ENCODE results near the gene KLHL24. TPM values are rescaled to one million over a fixed set of nuclear protein-coding genes. Genes with fewer than 3 reads are reported as not detected.
"Not testable (repeated sequence)": the region's sequence is repeated elsewhere in the genome, so short reads cannot be mapped to it uniquely, and the experiment has no call there.

KLHL24 gene
- total RNA-seq, 2 donors from 2014 or later: 135 to 210 TPM

DNA sequence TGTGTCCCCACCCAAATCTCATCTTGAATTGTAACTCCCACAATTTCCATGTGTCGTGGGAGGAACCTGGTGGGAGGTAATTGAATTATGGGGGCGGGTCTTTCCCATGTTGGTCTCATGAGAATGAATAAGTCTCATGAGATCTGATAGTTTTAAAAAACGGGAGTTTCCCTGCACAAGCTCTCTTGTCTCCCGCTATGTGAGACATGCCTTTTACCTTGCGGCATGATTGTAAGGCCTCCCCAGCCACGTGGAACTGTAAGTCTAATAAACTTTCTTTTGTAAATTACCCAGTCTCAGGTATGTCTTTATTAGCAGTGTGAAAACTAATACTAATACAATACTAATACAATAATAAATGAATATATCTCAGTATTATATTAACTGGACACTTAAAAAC is 52.3 kb downstream of the KLHL24 start:
- DNase-seq (ENCODE audit: low spot score): no peak
- no peaks in the 10 kb centered on the region for H3K9me3 ChIP-seq
- no peaks in the 10 kb centered on the region for H3K4me1 ChIP-seq
- no peak overlapping the region for H3K4me3 ChIP-seq
- no peaks in the 10 kb centered on the region for H3K36me3 ChIP-seq
- H3K27me3 ChIP-seq: no peaks in the 10 kb centered on the region
- H3K27ac ChIP-seq: no peak overlapping the region
- TF ChIP-seq, protein P1, sequence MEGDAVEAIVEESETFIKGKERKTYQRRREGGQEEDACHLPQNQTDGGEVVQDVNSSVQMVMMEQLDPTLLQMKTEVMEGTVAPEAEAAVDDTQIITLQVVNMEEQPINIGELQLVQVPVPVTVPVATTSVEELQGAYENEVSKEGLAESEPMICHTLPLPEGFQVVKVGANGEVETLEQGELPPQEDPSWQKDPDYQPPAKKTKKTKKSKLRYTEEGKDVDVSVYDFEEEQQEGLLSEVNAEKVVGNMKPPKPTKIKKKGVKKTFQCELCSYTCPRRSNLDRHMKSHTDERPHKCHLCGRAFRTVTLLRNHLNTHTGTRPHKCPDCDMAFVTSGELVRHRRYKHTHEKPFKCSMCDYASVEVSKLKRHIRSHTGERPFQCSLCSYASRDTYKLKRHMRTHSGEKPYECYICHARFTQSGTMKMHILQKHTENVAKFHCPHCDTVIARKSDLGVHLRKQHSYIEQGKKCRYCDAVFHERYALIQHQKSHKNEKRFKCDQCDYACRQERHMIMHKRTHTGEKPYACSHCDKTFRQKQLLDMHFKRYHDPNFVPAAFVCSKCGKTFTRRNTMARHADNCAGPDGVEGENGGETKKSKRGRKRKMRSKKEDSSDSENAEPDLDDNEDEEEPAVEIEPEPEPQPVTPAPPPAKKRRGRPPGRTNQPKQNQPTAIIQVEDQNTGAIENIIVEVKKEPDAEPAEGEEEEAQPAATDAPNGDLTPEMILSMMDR (IDR thresholded peaks at IDR 0.05): no peak

DNA sequence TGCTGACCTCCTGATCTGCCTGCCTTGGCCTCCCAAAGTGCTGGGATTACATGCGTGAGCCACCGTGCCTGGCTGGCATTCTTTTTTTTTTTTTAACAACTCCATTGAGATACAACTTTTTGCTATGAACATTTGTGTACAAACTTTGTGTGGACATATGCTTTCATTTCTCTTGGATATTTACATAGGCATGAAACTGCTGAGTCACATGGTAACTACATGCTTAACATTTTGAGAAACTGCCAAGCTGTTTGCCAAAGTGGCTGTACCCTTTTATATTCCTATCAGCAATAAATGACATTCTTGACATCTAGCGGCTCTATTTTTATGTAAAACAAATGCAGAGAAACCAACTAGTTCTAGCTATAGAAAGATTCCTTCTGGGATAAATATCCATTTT is 53.5 kb downstream of the KLHL24 start:
- H3K36me3 ChIP-seq: no peaks in the 10 kb centered on the region
- TF ChIP-seq, protein P1 (IDR thresholded peaks at IDR 0.05): no peak
- H3K27ac ChIP-seq: peak overlapping the region in 1 of 2 donors; percentile 5
- H3K27me3 ChIP-seq: no peaks in the 10 kb centered on the region
- H3K4me1 ChIP-seq: no peaks in the 10 kb centered on the region
- H3K4me3 ChIP-seq: no peak overlapping the region
- H3K9me3 ChIP-seq: no peaks in the 10 kb centered on the region
- DNase-seq (ENCODE audit: low spot score): no peak

DNA sequence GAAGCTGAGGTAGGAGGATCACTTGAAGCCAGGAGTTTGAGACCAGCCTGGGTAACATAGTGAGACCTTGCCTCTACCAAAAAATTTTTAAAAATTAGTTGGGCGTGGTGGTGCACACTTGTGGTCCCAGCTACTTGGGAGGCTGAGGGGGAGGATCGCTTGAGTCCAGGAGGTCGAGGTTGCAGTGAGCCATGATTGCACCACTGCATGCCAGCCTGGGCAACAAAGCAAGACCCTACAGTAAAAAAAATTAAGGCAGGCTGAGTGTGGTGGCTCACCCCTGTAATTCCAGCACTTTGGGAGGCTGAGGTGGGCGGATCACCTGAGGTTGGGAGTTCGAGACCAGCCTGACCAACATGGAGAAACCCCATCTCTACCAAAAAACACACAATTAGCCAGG is 54.2 kb downstream of the KLHL24 start:
- DNase-seq (ENCODE audit: low spot score); H3K36me3 ChIP-seq; H3K9me3 ChIP-seq; H3K4me1 ChIP-seq; H3K4me3 ChIP-seq; H3K27ac ChIP-seq; H3K27me3 ChIP-seq: not testable (repeated sequence)

DNA sequence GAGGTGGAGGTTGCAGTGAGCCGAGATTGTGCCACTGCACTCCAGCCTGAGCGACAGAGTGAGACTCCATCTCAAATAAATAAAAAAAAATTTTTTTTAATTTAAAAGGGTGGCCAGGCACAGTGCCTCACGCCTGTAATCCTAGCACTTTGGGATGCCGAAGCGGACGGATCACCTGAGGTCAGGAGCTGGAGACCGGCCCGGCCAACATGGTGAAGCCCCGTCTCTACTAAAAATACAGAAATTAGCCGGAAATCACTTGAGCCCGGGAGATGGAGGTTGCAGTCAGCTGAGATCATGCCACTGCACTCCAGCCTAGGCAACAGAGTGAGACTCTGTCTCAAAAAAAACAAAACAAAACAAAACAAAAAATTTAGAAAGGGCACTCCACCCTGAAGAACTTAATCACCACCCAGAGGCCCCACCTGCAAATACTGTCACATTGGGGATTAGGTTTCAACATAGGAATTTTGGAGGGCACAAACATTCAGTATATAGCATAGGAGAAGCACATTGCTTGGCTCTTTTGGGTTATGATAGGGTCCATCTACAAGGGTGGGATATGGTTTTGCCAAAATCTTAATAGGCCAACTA is 55.1 kb downstream of the KLHL24 start:
- H3K36me3 ChIP-seq: no peaks in the 10 kb centered on the region
- TF ChIP-seq, protein P1 (IDR thresholded peaks at IDR 0.05): no peak
- H3K9me3 ChIP-seq: no peaks in the 10 kb centered on the region
- H3K4me3 ChIP-seq: no peak overlapping the region
- no peak for DNase-seq (ENCODE audit: low spot score)
- H3K27ac ChIP-seq: no peak overlapping the region
- no peaks in the 10 kb centered on the region for H3K4me1 ChIP-seq
- H3K27me3 ChIP-seq: no peaks in the 10 kb centered on the region

DNA sequence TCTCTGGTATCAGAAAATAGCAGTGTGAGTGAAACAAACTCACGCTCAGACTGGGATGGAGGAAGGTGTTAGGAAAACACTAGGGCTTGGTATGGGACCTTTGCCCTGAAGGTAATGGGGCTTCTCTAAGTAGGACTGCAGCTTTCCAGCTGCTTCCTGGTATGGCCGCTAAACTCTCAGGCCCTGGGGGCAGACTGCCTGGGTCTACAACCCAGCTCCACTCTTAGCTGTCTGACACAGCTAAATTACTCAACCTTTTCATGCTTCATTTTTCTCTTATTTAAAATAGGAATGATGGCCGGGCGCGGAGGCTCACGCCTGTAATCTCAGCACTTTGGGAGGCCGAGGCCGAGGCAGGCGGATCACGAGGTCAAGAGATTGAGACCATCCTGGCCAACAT is 57.0 kb downstream of the KLHL24 start:
- no peaks in the 10 kb centered on the region for H3K4me1 ChIP-seq
- no peaks in the 10 kb centered on the region for H3K36me3 ChIP-seq

DNA sequence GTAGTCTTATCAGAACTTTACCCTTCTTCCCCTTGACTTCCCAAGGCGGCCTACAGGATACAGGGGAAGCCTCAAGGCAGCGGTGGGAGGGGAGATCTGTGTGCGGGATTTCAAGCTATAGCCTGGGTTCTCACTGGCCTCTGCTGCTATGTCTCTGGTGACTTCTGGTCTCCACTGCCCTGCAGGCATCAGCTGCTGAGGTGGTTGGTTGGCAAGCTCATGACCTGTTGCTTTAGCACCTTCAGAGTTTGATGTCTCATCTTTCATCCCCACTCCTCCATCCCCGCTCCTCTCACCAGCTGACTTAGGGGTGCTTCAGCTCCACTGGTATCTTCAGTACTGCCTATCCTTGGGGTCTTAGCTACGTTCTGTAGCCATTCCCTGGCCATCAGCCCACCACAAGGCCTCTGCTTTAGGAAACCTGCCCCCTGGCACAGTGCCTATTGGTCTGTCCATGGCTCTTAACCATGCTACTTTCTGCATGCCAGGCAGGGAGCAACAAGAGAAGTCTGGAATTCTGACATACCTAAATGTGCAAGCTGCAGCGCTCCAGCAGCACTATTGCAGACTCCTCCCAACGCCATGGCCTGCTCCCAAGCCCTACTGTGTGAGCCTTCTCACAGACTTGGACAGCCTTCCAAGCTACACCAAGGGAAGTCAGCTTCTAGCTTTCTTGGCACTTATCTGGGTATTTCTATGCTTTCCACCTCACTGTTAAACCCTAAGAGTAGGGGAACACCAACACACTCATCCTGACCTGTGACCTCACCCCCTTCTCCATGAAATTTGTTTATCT is 60.3 kb downstream of the KLHL24 start:
- TF ChIP-seq, protein P1 (IDR thresholded peaks at IDR 0.05): no peak
- DNase-seq (ENCODE audit: low spot score): no peak

More for the DNA sequence above, 57.0 kb downstream of the KLHL24 start:
- DNase-seq (ENCODE audit: low spot score): no peak
- no peaks in the 10 kb centered on the region for H3K9me3 ChIP-seq
- TF ChIP-seq, protein P1 (IDR thresholded peaks at IDR 0.05): no peak
- no peak overlapping the region for H3K27ac ChIP-seq
- no peak overlapping the region for H3K4me3 ChIP-seq
- no peaks in the 10 kb centered on the region for H3K27me3 ChIP-seq

More for the DNA sequence above, 60.3 kb downstream of the KLHL24 start:
- H3K27me3 ChIP-seq: no peaks in the 10 kb centered on the region
- no peaks in the 10 kb centered on the region for H3K9me3 ChIP-seq
- H3K4me1 ChIP-seq: peaks cover 0 to 17% of the 10 kb centered on the region in 2 donors
- no peak overlapping the region for H3K27ac ChIP-seq
- H3K4me3 ChIP-seq: no peak overlapping the region
- H3K36me3 ChIP-seq: no peaks in the 10 kb centered on the region
